Choroid plexus epithelial cell (primary cell): ENCODE results near the gene MEF2B.
A peak's percentile ranks its signal among the peaks of the same experiment; 100 is the strongest.

ENCODE experiments used
- DNase-seq: peaks from one replicate; pipeline ENCODE4 v3.0.0-alpha.2; 2010; ENCODE audit warnings: low read depth
- H3K4me3 ChIP-seq: 2 replicates; pipeline ENCODE4 v1.5.1; 2011; ENCODE audit warnings: low read depth, mild to moderate bottlenecking, control low read depth, low read length, moderate library complexity
- CTCF ChIP-seq: conservative IDR thresholded peaks from 2 replicates; pipeline ENCODE4 v1.5.1; 2011; ENCODE audit warnings: low read depth, mild to moderate bottlenecking, control low read depth, inconsistent platforms, low read length, moderate library complexity

The MEF2B gene

GRCh38 chr19:19145684-19146608 lies 24.1 kb downstream of the MEF2B start:
- peak overlapping the region; percentile 30 for H3K4me3 ChIP-seq
- peak; percentile 62 for DNase-seq
- peak; percentile 91 for TF ChIP-seq CTCF

- no peak for DNase-seq
- TF ChIP-seq CTCF = no peak
- H3K4me3 ChIP-seq = no peak overlapping the region
Observed at GRCh38 chr19:19145281-19145680, 24.8 kb downstream of the MEF2B start.

- no peak for TF ChIP-seq CTCF
- no peak overlapping the region for H3K4me3 ChIP-seq
- DNase-seq = no peak
Observed at GRCh38 chr19:19142347-19142746, 27.7 kb downstream of the MEF2B start.

GRCh38 chr19:19140476-19140875 lies 29.6 kb downstream of the MEF2B start:
- no peak for TF ChIP-seq CTCF
- no peak for DNase-seq
- H3K4me3 ChIP-seq = no peak overlapping the region

GRCh38 chr19:19139876-19140229 lies 30.2 kb downstream of the MEF2B start:
- DNase-seq = no peak
- TF ChIP-seq CTCF = no peak
- H3K4me3 ChIP-seq = no peak overlapping the region

- no peak for TF ChIP-seq CTCF
- peak within 1 kb of the TSS; percentile 91 for H3K4me3 ChIP-seq
- peak; percentile 100 for DNase-seq
Observed at GRCh38 chr19:19138109-19138981, 31.7 kb downstream of the MEF2B start, which contains the start of gene TMEM161A. Gene TMEM161A, minus strand, starts transcription at chr19:19138478. Its CDS starts 50 bp downstream, at chr19:19138428.
